K562 (cell line): ENCODE data around the gene SMIM10L2A.

ENCODE experiments used
- CTCF ChIP-seq, 3 experiments: IDR thresholded peaks in 2 of 3; conservative IDR thresholded peaks in 1 of 3; 2 replicates each; pipeline ENCODE4 v1.5.1; 2011 to 2012; ENCODE audit warnings: low read length in 3 of 3, mild to moderate bottlenecking in 3 of 3, control low read depth in 2 of 3, improper control_type of control experiment in 1 of 3, inconsistent platforms in 1 of 3, low read depth in 1 of 3, mixed read lengths in 1 of 3, moderate library complexity in 1 of 3; ENCODE audit not compliant: insufficient read depth in 2 of 3
- GABPA ChIP-seq: fragments of 200-800 bp; sonication (Bioruptor generic); conservative IDR thresholded peaks from 2 replicates; pipeline ENCODE4 v1.6.1; 2016; ENCODE audit warnings: low read depth, missing genetic modification characterization, missing compliant biosample characterization
- GTF3C2 ChIP-seq: IDR thresholded peaks from 3 replicates; pipeline ENCODE4 v1.6.1; 2011; ENCODE audit warnings: borderline replicate concordance, mild to moderate bottlenecking, moderate library complexity; ENCODE audit not compliant: insufficient read length; ENCODE audit errors: extremely low read depth
- RFX5 ChIP-seq: IDR thresholded peaks from 2 replicates; pipeline ENCODE4 v1.6.1; 2011; ENCODE audit warnings: low read depth, mild to moderate bottlenecking, improper control_type of control experiment, low read length
- SMAD1 ChIP-seq: fragments of 150-350 bp; IDR thresholded peaks from 2 replicates; pipeline ENCODE4 v1.6.1; 2014; ENCODE audit warnings: low read length, low read depth; ENCODE audit not compliant: partially characterized antibody
- SREBF2 ChIP-seq: sonication (generic); formaldehyde crosslinking; IDR thresholded peaks from 2 replicates; pipeline ENCODE4 v1.4.0; 2020; ENCODE audit warnings: mild to moderate bottlenecking, missing genetic modification reagents
- SUPT5H ChIP-seq: fragments of 450-650 bp; IDR thresholded peaks from 2 replicates; pipeline ENCODE4 v1.6.1; 2016
- TCF7 ChIP-seq: sonication (generic); IDR thresholded peaks from 2 replicates; pipeline ENCODE4 v1.6.1; 2016; ENCODE audit warnings: antibody characterized with exemption, borderline replicate concordance
- XRCC5 ChIP-seq: fragments of 200-400 bp; formaldehyde crosslinking; IDR thresholded peaks from 2 replicates; pipeline ENCODE4 v1.6.1; 2017; ENCODE audit warnings: low read depth, mild to moderate bottlenecking, low read length
- YY1 ChIP-seq, 3 experiments: IDR thresholded peaks; 2 replicates each; pipeline ENCODE4 v1.6.1; 2011; ENCODE audit warnings: low read length in 2 of 3, mild to moderate bottlenecking in 2 of 3, moderate library complexity in 2 of 3, borderline replicate concordance in 1 of 3, control low read depth in 1 of 3, low read depth in 1 of 3; ENCODE audit not compliant: insufficient read depth in 3 of 3, insufficient replicate concordance in 2 of 3, control insufficient read depth in 1 of 3, insufficient read length in 1 of 3; ENCODE audit errors: extremely low read depth in 1 of 3
- ZFX ChIP-seq: sonication (generic); formaldehyde crosslinking; IDR thresholded peaks from 2 replicates; pipeline ENCODE4 v1.8.0; 2022; ENCODE audit warnings: mild to moderate bottlenecking, missing genetic modification reagents, moderate library complexity
- ZKSCAN3 ChIP-seq: fragments of 250-450 bp; sonication (Bioruptor Pico); IDR thresholded peaks from 2 replicates; pipeline ENCODE4 v1.4.0; 2020
- ZNF518B ChIP-seq: fragments of 250-450 bp; sonication (Bioruptor Pico); IDR thresholded peaks from 2 replicates; pipeline ENCODE4 v1.5.0; 2021; ENCODE audit warnings: mild to moderate bottlenecking, moderate library complexity
- TF ChIP-seq, protein P1 (sequence below): fragments of 250-450 bp; sonication (Bioruptor Pico); IDR thresholded peaks from 2 replicates; pipeline ENCODE4 v1.5.0; 2020; ENCODE audit warnings: mild to moderate bottlenecking

- no peak for TF ChIP-seq ZKSCAN3 (CRISPR knock-in tag)
- TF ChIP-seq SMAD1, result no peak
- no peak for TF ChIP-seq CTCF (IDR thresholded peaks at IDR 0.05 in 2 of 3, conservative IDR thresholded peaks at IDR 0.05 in 1 of 3; ENCODE audit: insufficient read depth in 2 of 3, low read depth in 1 of 3, low read length in 3 of 3)
- TF ChIP-seq, protein P1, sequence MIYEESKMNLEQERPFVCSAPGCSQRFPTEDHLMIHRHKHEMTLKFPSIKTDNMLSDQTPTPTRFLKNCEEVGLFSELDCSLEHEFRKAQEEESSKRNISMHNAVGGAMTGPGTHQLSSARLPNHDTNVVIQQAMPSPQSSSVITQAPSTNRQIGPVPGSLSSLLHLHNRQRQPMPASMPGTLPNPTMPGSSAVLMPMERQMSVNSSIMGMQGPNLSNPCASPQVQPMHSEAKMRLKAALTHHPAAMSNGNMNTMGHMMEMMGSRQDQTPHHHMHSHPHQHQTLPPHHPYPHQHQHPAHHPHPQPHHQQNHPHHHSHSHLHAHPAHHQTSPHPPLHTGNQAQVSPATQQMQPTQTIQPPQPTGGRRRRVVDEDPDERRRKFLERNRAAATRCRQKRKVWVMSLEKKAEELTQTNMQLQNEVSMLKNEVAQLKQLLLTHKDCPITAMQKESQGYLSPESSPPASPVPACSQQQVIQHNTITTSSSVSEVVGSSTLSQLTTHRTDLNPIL (CRISPR knock-in tag), result no peak
- TF ChIP-seq TCF7, result no peak
- no peak for TF ChIP-seq SUPT5H
- TF ChIP-seq SREBF2 (CRISPR knock-in tag), result no peak
- TF ChIP-seq XRCC5, result no peak
- TF ChIP-seq ZFX (CRISPR knock-in tag), result no peak
- no peak for TF ChIP-seq GABPA
- no peak for TF ChIP-seq ZNF518B (CRISPR knock-in tag)
- TF ChIP-seq YY1 (IDR thresholded peaks at IDR 0.05; ENCODE audit: borderline replicate concordance in 1 of 3, control insufficient read depth in 1 of 3, extremely low read depth in 1 of 3, insufficient read depth in 3 of 3, insufficient read length in 1 of 3, insufficient replicate concordance in 2 of 3, low read depth in 1 of 3, low read length in 2 of 3), result no peak
- TF ChIP-seq GTF3C2, result no peak
- TF ChIP-seq RFX5, result no peak
Observed at GRCh38 chrX:135435933-135436332, 14.2 kb downstream of the SMIM10L2A start.
